GM13976 (cell line): Measurements from ENCODE around the gene FBXO47.

Experiments
- DNase-seq: peaks from one replicate; pipeline ENCODE4 v3.0.0; 2012; ENCODE audit warnings: low spot score
- in situ Hi-C: fragments of 300-500 bp; cut with MboI; formaldehyde crosslinking; loops from one replicate; pipeline ENCODE4 v1.12.0; 2022; ENCODE audit warnings: low sequenced_read_pairs, mixed read lengths, inconsistent platforms; ENCODE audit not compliant: unreplicated experiment
- TF ChIP-seq, protein P1 (sequence below): IDR thresholded peaks from 2 replicates; pipeline ENCODE4 v1.5.1; 2012; ENCODE audit warnings: borderline replicate concordance, mild to moderate bottlenecking; ENCODE audit not compliant: insufficient read depth; ENCODE audit errors: extremely low read depth, missing control alignments, control extremely low read depth

The FBXO47 gene

GRCh38 chr17:38900978-38901656 lies 66.1 kb downstream of the FBXO47 start:
- DNase-seq, result no peak
- in situ Hi-C loops, result no loop called here
- TF ChIP-seq, protein P1, sequence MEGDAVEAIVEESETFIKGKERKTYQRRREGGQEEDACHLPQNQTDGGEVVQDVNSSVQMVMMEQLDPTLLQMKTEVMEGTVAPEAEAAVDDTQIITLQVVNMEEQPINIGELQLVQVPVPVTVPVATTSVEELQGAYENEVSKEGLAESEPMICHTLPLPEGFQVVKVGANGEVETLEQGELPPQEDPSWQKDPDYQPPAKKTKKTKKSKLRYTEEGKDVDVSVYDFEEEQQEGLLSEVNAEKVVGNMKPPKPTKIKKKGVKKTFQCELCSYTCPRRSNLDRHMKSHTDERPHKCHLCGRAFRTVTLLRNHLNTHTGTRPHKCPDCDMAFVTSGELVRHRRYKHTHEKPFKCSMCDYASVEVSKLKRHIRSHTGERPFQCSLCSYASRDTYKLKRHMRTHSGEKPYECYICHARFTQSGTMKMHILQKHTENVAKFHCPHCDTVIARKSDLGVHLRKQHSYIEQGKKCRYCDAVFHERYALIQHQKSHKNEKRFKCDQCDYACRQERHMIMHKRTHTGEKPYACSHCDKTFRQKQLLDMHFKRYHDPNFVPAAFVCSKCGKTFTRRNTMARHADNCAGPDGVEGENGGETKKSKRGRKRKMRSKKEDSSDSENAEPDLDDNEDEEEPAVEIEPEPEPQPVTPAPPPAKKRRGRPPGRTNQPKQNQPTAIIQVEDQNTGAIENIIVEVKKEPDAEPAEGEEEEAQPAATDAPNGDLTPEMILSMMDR, result no peak

- no peak for DNase-seq
- TF ChIP-seq, protein P1, result no peak
- in situ Hi-C loops, result no loop called here
Observed at GRCh38 chr17:38899421-38899820, 67.8 kb downstream of the FBXO47 start.

DNA sequence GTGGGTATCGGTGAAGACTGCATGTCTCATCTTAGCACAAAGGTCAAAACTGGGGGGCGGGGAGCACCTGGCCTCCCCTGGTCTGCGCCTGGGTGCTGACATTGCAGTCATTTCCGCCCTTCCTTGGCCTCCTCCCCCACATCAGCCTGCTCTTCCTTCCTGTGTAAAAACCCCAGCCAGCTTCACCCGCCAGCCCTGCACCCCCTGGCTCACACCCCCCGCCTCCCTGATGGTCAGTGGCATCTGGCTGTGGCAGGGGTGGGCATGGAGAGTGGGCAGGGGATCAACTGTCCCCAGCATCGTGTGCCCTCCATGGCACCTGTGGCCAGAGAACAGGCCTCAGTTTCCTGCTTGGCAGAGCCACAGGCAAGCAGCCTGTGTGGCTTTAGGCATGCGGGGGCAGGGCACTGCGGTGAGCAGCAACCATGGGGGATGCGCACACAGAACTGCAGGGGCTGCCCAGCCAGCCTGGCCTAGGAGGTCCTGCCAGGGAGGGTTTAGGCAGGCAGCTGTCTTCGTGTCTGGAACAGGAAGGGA lies 68.3 kb downstream of the FBXO47 start:
- DNase-seq, result peak; percentile 95
- TF ChIP-seq, protein P1, result no peak
- in situ Hi-C loops, result no loop called here

DNA sequence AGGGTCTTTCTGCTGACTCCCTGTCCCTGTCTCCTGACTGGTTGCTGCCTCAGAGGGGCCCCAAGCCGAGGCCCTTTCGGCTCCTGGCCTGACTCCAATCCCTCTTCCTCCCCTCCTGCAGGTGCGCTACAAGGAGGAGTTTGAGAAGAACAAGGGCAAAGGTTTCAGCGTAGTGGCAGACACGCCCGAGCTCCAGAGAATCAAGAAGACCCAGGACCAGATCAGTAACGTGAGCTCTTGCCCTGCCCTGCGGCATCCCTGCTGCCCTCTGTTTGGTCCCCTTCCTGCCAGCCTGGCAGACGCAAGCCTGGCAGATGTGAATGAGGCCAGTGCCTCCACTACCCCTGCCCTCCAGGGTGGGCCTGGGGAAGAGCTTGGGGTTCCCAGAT lies 68.9 kb downstream of the FBXO47 start:
- TF ChIP-seq, protein P1, result no peak
- in situ Hi-C loops, result no loop called here
- peak; percentile 58 for DNase-seq

- TF ChIP-seq, protein P1, result no peak
- in situ Hi-C loops, result no loop called here
- DNase-seq, result no peak
Observed at GRCh38 chr17:38897671-38898290, 69.4 kb downstream of the FBXO47 start.

GRCh38 chr17:38897176-38897575 lies 70.0 kb downstream of the FBXO47 start:
- in situ Hi-C loops, result no loop called here
- TF ChIP-seq, protein P1, result no peak
- DNase-seq, result no peak
